ENCODE measurements around the gene PAM16.

PAM16 gene

GRCh38 chr16:4322121-4323052, 28.7 kb downstream of the PAM16 start:
- H3K4me3 ChIP-seq (ENCODE audit: low read depth, low read length) = no peak overlapping the region

GRCh38 chr16:4321286-4322120, 29.6 kb downstream of the PAM16 start:
- H3K4me3 ChIP-seq (ENCODE audit: low read depth, low read length) = no peak overlapping the region

- no peak overlapping the region for H3K4me3 ChIP-seq (ENCODE audit: low read depth, low read length)
Observed at GRCh38 chr16:4320571-4321137, 30.5 kb downstream of the PAM16 start.

GRCh38 chr16:4319454-4320421, 31.4 kb downstream of the PAM16 start:
- H3K4me3 ChIP-seq (ENCODE audit: low read depth, low read length) = no peak overlapping the region

- no peak overlapping the region for H3K4me3 ChIP-seq (ENCODE audit: low read depth, low read length)
Observed at GRCh38 chr16:4318967-4319366, 32.2 kb downstream of the PAM16 start.

- H3K4me3 ChIP-seq (ENCODE audit: low read depth, low read length) = no peak overlapping the region
Observed at GRCh38 chr16:4318451-4318910, 32.6 kb downstream of the PAM16 start.

GRCh38 chr16:4317532-4318450, 33.3 kb downstream of the PAM16 start:
- H3K4me3 ChIP-seq (ENCODE audit: low read depth, low read length) = no peak overlapping the region

- H3K4me3 ChIP-seq (ENCODE audit: low read depth, low read length) = peak overlapping the region; percentile 57
Observed at GRCh38 chr16:4316864-4317531, 34.1 kb downstream of the PAM16 start.

GRCh38 chr16:4316108-4316863, 34.8 kb downstream of the PAM16 start:
- H3K4me3 ChIP-seq (ENCODE audit: low read depth, low read length) = peak overlapping the region; percentile 57

- peak within 1 kb of the TSS; percentile 57 for H3K4me3 ChIP-seq (ENCODE audit: low read depth, low read length)
Observed at GRCh38 chr16:4315186-4316107, 35.7 kb downstream of the PAM16 start, which contains the start of gene GLIS2. Gene GLIS2, plus strand, starts transcription at chr16:4316067. Its CDS starts 16,214 bp downstream, at chr16:4332281.

- H3K4me3 ChIP-seq (ENCODE audit: low read depth, low read length) = peak overlapping the region; percentile 41
Observed at GRCh38 chr16:4314532-4315185, 36.5 kb downstream of the PAM16 start.

- H3K4me3 ChIP-seq (ENCODE audit: low read depth, low read length) = no peak overlapping the region
Observed at GRCh38 chr16:4313563-4314531, 37.3 kb downstream of the PAM16 start.

- no peak overlapping the region for H3K4me3 ChIP-seq (ENCODE audit: low read depth, low read length)
Observed at GRCh38 chr16:4309833-4310266, 41.3 kb downstream of the PAM16 start.

- H3K4me3 ChIP-seq (ENCODE audit: low read depth, low read length) = no peak overlapping the region
Observed at GRCh38 chr16:4309102-4309832, 41.9 kb downstream of the PAM16 start.

Measured in iPS-11a (cell line).